ENCODE data around the gene RPRM.

DNA sequence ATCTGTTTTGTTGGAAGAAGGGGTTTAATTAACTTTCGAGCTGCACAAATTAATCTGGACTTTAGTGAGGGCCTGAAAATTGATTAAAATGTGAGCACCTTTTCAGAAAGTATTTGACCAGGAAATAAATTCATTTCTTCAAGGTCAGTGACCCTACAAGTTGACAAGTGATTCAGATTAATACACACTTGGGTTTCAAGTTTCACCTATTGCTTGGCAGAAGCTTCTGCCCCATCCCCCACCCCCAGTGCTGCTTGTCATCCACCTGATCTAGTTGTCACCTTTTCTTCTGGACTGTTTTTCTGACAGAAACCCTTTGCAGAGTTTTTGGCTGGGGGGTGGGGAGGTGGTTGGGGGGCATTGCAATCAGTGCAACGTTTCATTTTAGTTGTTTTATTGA lies 46.2 kb downstream of the RPRM start:
- no peak for TF ChIP-seq CTCF (IDR thresholded peaks at IDR 0.05)
- TF ChIP-seq POLR2A (IDR thresholded peaks at IDR 0.05), result no peak
